HG03439 (cell line): ENCODE data around the gene GAL.
"Not testable (repeated sequence)": the region's sequence is repeated elsewhere in the genome, so short reads cannot be mapped to it uniquely, and the experiment has no call there.

Experiments
- ATAC-seq: cut with Tn5 transposase; IDR thresholded peaks from one replicate; pipeline ENCODE4 v1.9.1; 2021; ENCODE audit warnings: mild to moderate bottlenecking, moderate library complexity; ENCODE audit not compliant: unreplicated experiment

GAL gene, protein sequence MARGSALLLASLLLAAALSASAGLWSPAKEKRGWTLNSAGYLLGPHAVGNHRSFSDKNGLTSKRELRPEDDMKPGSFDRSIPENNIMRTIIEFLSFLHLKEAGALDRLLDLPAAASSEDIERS

DNA sequence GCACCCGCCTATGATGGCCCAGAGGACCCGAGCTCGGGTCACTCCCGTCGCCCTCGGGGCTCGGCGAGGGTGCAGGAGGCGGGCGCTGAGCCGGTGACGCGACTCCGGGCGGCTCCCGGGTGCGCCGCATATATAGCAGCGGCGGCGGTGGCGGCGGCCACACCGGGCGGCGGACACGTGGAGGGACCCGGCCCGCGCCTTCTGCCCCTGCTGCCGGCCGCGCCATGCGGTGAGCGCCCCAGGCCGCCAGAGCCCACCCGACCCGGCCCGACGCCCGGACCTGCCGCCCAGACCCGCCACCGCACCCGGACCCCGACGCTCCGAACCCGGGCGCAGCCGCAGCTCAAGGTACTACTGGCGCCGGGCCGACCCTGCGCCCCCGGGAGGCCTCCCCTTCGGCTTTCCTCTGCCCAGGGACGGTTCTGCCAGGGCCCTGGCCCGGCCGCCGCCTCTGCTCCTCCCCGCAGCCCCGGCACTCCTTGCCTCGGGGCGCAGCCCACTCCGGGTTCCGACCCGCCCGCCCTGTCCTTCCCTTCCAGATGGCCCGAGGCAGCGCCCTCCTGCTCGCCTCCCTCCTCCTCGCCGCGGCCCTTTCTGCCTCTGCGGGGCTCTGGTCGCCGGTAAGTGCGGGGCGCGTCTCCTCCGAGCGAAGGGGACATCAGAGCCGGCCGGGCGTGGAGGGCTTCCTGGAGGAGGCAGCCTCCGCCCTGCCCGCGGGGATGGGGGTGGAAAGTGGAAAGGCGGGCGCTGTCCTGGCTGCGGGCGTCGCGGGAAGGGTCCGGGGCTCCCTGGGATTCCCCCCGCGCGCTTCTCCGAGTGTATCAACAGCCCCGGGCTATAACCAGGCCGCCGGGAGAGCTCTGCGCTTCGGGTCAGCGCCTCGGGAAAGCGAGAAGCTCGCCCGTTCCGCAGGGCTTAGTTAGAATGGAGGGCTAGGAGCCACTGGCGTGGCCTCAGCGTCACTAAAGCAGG is at the start of gene GAL:
Gene GAL (plus strand): TSS at position 160 of the 972 bp plus-strand sequence. CDS start 380 bp downstream, at position 540.
- ATAC-seq, result no peak

DNA sequence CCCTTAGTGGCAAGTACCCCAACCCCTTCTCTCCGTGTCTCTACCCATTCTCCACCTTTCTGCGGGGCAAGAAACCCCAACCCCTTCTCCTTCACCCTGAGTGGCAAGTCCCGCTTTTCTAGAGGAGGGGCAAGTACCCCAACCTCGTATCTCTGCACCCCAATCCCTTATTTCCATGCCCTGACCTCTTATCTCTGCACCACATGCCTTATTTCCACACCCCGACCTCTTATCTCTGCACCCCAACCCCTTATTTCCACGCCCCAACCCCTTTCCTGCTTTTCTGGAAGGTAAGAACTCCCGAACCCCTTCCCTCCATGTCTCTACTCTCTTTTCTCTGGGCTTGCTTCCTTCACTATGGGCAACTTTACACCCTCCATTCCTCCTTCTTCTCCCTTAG is 49.7 kb upstream of the GAL start:
- not testable (repeated sequence) for ATAC-seq

DNA sequence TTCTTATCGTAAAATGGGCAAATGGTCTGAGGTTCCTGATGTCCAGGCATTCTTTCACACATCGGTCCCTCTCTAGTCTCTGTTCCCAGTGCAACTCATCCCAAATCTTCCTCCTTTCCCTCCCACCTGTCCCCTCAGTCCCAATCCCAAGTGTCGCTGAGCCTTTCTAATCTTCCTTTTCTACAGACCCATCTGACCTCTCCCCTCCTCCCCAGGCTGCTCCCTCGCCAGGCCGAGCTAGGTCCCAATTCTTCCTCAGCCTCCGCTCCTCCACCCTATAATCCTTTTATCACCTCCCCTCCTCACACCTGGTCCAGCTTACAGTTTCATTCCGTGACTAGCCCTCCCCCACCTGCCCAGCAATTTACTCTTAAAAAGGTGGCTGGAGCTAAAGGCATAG is 49.2 kb upstream of the GAL start:
- ATAC-seq, result not testable (repeated sequence)

DNA sequence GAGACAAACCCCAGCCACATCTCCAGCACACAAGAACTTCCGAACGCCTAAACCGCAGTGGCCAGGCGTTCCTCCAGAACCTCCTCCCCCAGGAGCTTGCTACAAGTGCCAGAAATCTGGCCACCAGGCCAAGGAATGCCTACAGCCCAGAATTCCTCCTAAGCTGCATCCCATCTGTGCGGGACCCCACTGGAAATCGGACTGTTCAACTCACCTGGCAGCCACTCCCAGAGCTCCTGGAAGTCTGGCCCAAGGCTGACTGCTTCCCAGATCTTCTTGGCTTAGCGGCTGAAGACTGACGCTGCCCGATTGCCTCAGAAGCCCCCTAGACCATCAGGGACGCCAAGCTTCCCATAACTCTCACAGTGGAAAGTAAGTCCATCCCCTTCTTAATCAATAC is 48.5 kb upstream of the GAL start:
- ATAC-seq, result not testable (repeated sequence)

DNA sequence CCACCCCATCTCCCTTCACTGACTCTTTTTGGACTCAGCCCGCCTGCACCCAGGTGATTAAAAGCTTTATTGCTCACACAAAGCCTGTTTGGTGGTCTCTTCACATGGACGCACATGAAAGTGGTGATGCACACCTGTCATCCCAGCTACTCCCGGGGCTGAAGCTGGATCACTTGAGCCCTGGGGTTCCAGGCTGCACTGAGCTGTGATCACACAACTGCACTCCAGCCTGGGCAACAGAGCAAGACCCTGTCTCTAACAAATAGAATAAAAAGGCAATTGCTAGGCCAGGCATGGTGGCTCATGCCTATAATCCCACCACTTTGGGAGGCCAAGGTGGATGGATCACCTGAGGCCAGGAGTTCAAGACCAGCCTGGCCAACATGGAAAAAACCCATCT is 45.0 kb upstream of the GAL start:
- ATAC-seq, result not testable (repeated sequence)

DNA sequence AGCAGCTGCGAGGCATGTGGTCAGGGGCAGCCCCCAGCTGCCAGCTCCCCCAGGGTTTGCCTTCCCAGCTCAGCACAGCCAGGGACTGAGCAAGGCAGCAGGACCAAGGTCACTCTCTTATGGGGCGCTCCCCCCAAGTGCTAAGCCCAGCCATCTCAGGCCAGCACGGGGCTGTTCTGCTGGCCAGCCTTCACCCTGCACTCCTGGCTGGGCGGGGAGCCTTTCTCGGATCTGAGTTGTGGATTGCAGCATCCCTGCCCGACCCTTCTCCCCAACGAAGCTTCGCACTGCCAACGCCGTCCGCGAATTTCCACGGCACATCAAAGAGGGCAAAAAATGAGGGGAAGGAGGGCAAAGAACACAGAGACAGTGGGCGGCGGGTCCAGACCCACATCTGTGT is 42.5 kb upstream of the GAL start:
- ATAC-seq, result no peak

DNA sequence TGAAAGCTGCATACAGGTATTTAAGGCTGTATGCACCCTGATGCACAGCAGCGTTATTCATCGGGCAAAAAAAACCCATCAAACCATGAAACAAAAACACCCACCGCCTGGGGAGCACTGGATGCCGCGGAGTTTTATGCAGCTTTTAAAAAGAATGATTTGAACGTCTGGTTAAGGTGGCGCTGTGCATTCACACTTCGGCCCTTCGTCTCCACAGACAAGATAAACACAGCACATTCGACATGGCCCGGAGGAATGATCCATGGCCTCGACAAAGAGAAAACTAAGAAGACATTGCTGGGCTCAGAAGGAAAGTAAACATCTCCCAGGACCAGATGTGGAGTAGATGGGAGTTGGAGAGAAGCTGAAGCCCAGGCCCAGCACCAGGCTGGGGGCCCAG is 40.8 kb upstream of the GAL start:
- ATAC-seq, result no peak

DNA sequence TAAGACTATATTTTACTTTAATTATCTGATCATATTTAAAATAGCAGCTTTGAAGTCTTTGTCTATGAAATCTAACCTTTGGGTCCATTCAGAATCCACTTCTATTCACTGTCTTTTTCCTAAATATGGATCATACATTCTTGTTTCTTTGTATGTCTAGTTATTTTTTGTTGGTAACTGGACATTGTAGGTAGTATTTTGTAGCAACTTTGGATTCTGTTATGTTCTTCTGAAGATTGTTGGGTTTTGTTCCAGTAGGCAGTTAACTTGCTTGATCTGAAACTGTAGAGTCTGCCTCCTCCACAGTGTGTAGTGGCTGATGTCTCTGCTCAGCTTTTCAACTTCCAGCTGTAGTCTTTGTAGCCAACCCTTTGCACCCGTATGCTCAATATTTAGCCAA is 37.5 kb upstream of the GAL start:
- ATAC-seq, result no peak

DNA sequence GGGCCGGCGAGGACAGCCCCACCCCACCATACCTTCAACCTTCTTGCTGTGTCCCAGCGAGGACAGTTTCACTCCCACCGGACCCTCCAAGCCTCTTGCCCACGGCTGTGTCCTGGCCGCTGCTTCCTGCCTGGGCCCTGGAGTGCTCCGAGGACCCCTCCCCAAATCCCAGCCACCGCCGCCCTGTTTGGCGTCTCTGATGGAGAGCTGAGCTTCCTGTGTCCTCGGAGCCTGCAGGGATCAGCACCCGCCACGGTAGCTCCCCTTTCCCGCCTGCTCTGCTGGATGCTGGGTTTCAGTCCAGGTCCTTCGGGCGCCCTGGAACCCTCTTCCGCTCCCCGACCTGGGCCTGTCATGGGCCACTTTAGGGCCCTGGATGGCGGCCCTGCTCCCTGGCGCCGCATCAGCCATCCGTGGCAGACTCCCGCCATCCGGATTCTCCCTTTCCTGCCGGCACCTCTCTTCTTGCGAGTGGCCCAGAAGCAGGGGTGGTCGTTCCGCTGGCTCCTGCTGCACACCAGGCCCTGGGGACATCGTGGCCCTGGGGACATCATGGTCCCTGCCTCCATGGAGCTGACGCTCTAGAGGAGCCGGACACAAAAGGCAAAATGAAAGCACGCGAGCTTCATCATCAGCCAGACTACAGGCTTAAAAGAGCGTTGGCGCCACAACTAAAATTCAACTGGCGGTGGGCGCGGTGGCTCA is 34.3 kb upstream of the GAL start:
- ATAC-seq, result no peak

DNA sequence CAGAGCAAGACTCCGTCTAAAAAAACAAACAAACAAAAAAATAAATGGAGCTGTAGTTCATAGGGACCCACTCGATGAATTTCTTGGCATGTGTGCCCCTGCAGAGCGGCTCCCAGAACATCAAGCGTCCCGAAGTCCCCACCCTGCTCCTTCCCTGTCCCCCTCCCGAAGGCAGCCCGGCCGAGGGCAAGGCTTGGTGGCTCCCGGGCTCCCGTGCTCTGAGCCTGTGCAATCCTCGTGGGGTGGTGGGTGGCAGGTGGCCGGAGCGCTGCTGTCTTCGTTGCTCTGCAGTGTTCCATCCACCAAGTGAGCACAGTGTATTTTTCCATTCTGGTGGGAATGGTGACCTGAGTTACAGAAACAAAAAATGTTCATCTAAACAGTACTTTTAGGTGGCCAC is 33.5 kb upstream of the GAL start:
- no peak for ATAC-seq

DNA sequence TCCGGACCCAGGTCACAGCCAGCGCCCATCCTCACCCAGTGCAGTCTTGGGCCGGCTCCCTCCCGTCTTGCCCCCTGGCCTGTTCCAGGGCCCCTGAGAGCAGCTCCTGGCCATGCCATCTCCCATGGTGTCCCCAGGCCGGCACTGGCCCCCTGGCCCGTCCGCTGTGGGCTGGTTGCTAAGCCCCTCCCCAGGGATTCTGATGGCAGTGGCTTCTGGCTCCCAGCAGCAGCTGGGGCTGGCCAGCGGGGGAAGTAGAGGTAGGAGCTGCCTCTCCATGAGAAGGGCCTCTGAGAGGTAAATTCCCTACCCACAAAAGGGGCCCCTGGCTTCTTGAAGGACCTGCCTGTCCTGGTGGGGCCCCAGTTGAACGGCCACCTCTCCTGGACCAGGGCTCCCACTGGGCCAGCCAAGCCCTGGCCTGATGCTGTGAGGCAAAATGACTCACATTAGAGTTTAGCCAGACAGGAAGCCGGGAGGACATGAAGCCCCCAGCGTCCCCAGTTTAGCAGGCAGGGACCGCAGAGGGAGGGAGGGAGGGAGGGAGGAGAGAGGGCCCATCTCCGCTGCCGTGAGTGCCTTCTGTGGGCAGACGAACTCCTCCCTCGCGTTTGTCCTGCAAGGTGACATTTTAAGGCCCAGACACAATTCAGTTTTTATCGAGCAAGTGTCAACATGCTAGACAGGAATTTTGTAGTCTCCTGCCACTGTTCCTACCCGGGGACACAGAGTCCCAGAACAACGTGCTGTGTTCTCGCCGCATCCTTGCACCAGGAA is 32.9 kb upstream of the GAL start:
- ATAC-seq, result no peak

DNA sequence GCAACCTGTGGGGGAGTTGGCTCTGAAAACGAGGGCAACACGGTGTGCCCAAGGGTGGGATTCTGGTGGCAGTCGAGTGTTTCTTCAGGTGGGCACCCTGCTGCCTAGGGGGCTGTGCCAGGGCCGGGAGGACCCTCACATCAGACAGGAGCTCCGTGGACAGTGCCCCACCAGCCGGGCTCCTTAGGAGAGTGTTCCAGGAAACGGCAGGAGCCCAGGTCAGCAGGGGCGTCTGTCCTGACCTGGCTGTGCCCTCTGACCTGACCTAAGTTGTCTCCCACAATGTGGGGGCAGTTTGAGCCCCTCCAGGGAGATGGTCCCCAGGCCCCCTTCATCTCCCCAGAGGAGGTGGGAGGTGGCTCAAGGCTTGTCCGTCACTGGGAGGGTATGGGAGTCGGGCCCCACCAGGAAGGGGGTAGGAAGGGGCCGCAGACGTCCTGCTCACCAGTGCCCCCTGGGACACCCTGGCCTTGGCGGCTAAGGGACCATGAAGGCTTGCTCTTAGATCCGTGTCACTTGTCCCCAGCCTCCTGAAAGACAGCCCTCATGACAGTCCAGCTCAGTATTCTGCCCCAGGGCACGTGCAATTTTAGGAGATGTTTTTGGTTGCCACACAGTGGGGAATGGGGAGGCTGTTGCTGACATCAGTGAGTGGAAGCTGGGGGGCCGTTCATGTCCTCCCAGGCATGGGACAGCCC is 32.2 kb upstream of the GAL start:
- no peak for ATAC-seq

DNA sequence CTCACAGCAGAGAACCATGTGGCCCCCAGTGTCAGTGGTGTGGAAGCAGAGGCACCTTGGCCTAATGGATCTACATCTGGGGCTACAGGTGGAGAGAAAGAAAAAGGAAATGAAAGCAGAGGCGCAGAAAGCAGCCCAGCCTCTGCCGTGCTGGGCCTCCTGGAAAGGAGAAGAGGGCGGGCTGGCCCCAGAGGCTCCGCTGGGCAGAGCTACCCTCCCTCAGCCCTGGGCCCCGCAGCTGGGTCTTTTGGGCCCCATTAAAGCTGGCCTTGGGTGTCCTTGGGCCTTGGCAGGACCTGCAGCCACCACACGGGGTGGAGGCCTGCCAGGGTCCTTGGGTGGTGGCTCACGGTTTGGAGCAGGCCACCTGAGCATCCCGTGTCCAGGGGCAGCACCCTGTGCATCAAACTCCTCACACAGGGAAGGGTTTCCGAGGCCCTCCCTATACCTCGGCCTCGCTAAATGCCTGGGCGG is 31.6 kb upstream of the GAL start:
- ATAC-seq, result no peak

DNA sequence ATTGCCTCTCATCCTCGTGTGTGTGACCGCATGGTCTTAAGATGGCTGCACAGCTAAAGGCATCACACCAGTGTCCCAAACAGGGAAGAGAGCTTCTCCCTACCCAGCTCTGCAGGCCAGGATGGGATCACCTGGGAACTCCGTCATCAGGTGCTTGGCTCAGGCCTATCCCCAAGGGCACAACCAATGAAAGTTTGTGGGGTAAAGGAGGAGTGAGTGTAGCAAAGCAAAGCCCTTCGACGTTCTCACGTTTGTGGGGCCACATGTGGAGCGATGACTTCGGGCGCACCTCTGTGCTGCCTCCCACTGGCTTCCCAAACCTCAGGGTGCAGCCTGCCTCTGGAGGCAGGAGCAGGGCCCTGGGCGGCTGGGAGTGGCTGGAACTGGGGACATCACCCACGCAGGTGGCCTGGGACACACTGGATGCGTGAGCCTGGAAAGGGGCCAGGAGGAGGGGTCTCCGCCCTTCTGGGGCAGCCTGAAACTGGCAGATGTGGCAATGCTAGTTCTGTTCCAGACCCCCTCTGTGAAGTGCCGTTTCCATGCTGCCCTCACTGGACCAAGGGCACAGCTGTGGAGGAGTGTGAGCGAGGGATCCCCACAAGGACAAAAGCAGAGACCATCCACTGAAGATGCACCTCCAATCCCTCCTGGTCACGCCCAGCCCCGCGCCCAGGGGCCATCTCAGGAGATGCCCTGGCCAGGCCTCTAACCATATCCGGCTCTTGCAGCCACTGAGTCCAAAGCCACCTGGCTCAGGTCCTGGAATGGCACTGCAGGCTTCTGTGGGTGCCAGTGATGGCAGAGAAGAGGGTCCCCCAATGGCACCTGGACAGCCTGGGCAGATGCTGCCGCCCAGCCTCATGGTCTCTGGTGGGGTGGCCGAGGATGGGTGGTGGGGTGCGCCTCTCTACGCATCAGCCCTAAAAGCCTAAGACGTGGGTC is 30.6 kb upstream of the GAL start:
- ATAC-seq, result no peak

DNA sequence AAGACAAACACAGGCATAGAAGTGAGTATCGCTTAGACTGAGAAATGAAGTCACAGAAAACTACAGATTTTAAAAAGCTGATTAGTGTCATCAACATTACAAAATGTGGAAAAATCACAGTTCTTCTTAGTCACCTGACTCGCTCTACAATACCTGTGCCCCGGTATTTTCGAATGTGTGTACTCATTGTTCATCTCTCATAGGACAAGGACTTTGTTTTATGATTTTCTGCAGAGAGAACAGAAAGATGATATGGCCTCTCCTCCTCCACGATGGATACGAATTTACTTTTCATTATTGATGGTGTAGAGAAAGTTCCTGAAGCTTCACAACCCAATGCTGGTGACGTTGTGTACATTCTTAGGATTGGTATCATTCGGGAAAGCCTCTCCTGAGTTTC is 29.4 kb upstream of the GAL start:
- ATAC-seq, result no peak

DNA sequence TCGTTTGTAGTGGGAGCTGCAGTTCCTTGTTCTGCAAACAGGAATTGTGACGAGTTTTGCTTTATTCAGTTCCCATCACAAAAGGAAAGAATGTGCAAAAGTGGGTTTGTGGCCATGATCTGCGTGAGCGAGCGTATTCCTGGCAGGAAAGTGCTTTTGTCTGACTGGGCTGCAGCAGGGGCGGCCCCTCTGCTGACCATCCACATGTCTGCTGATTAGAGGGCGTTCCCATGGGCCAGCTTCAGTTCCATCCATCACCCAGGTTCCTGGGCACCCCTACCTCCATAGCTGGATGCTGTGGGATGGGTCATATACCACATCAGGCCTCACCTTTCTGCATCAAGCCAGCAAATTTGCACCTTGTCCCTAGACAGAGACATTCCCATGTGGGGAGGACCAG is 28.9 kb upstream of the GAL start:
- ATAC-seq, result no peak

DNA sequence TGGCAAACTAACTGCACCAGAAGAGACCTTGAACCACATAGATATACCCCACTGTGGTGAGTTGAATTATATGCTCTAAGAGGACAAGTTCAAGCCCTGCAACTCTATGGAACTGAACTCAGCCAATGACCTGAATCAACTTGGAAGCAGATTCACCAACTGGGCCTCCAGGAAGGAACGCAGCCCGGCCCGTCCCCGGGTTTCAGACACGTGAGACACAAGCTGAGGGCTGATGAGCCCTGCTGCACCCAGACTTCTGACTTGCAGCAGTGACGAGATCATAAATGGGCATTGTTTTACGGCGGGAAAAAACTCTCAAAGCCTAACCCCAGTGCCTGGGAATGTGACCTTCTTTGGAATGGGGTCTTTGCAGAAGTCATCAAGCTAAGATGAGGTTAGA is 28.5 kb upstream of the GAL start:
- ATAC-seq, result no peak

DNA sequence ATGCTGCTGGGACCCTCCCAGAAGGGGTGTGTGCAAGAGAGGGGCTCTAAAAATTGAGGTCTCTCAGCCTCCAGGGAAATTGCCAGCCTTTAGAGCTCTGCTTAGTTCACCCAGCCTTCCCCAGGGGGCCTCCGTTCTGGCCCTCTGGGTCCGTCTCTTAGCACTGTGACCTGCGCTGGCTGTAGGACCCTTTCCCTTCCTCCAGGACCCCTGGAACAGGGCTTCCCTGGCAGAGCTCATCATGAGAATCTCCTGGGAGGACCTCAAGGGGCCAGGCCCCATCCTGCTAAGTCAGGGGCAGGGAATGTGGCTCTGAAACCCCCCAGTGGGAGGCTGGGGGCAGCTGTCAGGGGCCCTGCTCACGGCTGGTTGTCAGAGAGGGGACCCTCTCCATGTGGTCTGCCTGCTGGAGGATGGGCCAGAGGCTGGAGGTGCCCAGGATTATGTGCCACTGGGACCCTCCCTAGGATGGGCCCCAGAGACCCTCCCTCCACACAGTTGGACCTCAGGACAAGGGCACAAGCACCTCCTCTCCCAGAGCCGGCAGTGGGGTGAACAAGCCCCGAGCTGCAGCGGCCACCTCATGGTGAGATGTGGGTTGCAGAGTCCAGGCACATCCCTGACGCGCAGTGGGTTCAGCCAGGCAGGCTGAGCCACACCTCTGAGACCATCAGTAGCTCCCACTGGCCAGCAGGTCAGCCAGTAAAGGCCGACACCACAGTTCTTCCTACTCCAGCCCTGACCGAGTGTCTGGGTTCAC is 27.1 kb upstream of the GAL start:
- ATAC-seq, result no peak

DNA sequence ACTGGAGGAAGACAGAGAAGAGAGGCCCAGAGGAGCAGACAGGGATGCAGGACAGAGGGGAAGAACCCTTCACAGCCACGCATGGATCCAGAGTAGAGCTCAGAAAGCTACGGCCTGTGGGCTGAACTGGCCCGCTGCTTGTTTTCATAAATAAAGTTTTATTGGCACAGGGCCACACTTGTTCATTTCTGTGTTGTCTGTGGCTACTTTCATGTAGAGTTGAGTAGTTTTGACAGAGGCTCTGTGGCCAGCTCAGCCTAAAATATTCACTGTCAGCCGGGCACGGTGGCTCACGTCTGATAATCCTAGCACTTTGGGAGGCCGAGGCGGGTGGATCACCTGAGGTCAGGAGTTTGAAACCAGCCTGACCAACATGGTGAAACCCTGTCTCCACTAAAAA is 26.2 kb upstream of the GAL start:
- no peak for ATAC-seq
